ENCODE measurements around the gene FOXE3.
A peak's percentile ranks its signal among the peaks of the same experiment; 100 is the strongest.

Gene FOXE3

DNA sequence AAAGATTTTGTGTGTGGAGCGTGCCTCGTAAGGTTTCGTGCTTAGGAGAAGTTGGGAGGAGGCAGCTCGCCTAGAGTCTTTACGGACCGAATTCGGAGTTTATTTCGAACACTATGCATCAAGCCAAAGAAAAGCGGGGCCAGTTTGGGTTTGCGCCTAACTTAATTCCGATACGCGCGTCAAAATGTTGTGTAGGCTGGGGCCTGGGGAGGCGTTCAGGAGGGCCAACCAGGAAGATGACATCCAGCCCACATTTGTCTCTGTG is 28.1 kb downstream of the FOXE3 start:
- Histone ChIP-seq H3K27me3 (ENCODE audit: insufficient read depth, insufficient read length) (peaks cover 100% of the 10 kb centered on the region), H3K36me3 (ENCODE audit: insufficient read depth, insufficient read length, low read length) (no peaks in the 10 kb centered on the region), H3K4me1 (ENCODE audit: insufficient read depth, insufficient read length) (peaks cover 30% of the 10 kb centered on the region), H3K4me3 (ENCODE audit: insufficient read length, low read depth) (peak overlapping the region; percentile 33), H3K9ac (ENCODE audit: insufficient read length, low read depth) (peak overlapping the region; percentile 57), H3K9me3 (ENCODE audit: insufficient read depth, low read length) (peaks cover 1% of the 10 kb centered on the region; the same call in 1 of the 2 replicates)
- no peak for DNase-seq (ENCODE audit: low read depth, low spot score)
- TF ChIP-seq SUZ12 (IDR thresholded peaks at IDR 0.05; ENCODE audit: extremely low read depth, insufficient read depth, insufficient read length) (no peak), ZNF274 (IDR thresholded peaks at IDR 0.05; ENCODE audit: low read depth, low read length) (no peak), YY1 (IDR thresholded peaks at IDR 0.05; ENCODE audit: insufficient read depth, insufficient read length) (no peak)

DNA sequence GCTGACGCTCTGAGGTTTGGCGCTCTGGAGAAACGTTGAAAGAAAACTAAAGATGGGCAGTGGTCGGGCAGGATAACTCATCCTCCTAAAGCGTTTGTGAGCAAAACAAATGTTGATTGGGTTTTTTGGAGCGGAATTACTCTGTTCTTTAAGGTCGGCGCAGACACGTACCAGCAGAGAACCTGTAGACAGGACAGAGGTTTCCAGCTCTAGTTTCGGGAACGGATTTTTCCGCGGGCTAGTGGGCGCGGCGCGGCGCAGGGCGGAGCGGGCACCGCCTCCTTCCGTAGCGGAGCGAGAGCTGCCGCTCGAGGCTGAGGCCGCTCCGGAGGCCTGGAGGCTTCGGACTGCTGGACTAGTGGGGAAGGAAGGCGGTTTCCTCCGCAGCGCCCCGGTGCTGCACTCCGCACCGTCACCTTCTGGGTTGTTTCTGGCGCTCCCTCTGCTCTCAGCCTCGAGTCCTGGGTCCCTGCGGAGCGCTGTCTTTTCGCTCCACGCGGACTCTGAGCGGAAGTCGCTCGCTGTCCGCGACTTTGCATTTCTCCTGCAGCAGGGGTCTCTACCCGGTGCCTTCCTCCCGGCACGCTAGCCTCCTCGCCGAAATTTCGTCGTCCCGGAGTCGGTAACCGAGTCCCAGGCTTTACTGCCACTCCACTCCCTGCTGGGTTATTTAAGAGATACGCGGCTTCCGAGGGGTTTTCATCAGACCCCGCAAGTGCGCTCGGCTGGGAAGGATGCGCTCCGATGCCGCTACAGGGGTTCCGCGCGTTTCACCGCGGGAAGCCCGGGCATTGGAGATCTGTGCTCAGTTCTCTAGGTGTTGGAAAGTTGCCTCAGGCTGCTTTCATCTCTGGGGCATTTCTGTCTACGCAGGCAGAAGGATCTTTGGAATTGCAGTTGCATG is 28.7 kb downstream of the FOXE3 start:
- Histone ChIP-seq H3K36me3 (ENCODE audit: insufficient read depth, insufficient read length, low read length) (no peaks in the 10 kb centered on the region), H3K27me3 (ENCODE audit: insufficient read depth, insufficient read length) (peaks cover 100% of the 10 kb centered on the region), H3K9me3 (ENCODE audit: insufficient read depth, low read length) (peaks cover 6% of the 10 kb centered on the region; the same call in 1 of the 2 replicates), H3K4me1 (ENCODE audit: insufficient read depth, insufficient read length) (peaks cover 26% of the 10 kb centered on the region), H3K9ac (ENCODE audit: insufficient read length, low read depth) (peak overlapping the region; percentile 57), H3K4me3 (ENCODE audit: insufficient read length, low read depth) (peak overlapping the region; percentile 33)
- TF ChIP-seq ZNF274 (IDR thresholded peaks at IDR 0.05; ENCODE audit: low read depth, low read length) (no peak), SUZ12 (IDR thresholded peaks at IDR 0.05; ENCODE audit: extremely low read depth, insufficient read depth, insufficient read length) (peak; percentile 97)
- no peak for DNase-seq (ENCODE audit: low read depth, low spot score)

DNA sequence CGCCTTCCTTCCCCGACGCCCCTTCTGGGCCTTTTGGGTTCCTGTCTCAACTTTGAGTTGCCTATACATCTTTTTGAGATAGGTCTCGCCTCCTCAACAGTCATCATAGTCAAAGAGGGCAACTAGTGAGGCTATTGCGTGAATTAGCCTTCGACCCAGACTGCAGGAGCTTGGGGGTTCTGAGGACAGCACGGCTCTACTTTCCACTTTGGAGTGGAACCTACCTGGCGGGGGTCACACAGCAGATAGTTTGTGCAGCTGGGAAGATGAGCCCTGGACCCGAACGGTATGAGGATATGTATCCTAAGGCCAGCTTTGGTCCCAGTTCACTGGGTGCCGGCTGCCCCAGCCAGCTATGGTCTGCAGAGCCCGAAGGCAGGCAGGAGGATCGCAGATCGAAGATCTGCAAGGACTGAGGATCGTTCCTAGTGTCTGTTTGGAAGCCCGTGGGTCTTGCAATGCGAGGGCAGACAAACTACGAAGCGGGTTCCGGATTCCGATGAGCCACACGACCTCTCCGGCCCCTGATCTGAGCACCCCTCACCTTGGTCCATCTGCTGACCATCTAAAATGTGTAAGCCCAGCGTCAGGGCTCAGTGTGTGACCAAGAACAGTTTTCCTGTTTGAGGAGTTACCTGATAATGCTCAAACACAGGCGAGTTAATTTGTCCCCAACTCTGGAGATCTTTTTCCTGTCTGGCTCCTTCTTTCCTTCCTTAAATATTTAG is 29.9 kb downstream of the FOXE3 start:
- DNase-seq (ENCODE audit: low read depth, low spot score) = no peak
- peak overlapping the region; percentile 39 for H3K9ac ChIP-seq (ENCODE audit: insufficient read length, low read depth)
- H3K36me3 ChIP-seq (ENCODE audit: insufficient read depth, insufficient read length, low read length) = no peaks in the 10 kb centered on the region
- peaks cover 12% of the 10 kb centered on the region; the same call in 1 of the 2 replicates for H3K9me3 ChIP-seq (ENCODE audit: insufficient read depth, low read length)
- H3K27me3 ChIP-seq (ENCODE audit: insufficient read depth, insufficient read length) = peaks cover 98% of the 10 kb centered on the region
- peaks cover 26% of the 10 kb centered on the region for H3K4me1 ChIP-seq (ENCODE audit: insufficient read depth, insufficient read length)
- H3K4me3 ChIP-seq (ENCODE audit: insufficient read length, low read depth) = no peak overlapping the region
- no peak for TF ChIP-seq ZNF274 (IDR thresholded peaks at IDR 0.05; ENCODE audit: low read depth, low read length)
- no peak for TF ChIP-seq YY1 (IDR thresholded peaks at IDR 0.05; ENCODE audit: insufficient read depth, insufficient read length)
- no peak for TF ChIP-seq SUZ12 (IDR thresholded peaks at IDR 0.05; ENCODE audit: extremely low read depth, insufficient read depth, insufficient read length)

DNA sequence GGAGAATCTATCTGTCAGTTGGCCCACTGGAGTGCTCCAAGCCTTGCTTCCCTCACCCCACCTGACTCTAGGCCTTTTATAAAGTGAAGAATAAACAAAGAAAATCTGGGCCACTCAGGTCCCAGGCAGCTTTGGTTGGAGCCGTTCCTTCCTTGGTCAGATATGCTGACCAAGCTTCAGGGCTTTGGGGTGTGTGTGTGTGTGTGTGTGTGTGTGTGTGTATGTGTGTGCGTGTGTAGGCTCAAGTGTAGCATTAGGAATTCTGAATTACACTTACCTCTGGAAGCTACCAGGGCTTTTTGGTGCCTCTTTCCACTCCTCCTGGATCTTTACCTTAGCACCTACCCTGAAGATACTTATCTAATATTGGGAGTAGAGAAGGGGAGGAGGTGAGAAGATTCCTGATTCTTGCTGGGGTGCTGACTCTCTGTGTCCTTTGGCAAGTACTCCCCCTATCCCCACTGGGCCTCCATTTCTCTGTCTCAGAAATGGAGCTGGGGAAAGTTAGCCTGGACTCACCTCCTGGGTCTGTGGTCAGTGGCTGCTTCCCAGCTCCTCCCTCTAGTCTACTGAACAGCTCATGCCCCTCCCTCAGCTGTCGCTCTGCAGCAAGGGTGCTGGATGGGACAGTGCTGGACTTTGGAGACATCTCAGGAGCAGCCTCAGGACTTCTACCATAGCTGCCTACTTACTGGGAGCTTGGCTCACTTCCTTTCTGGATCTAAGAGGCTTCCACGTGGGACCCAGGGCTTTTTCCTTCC is 32.6 kb downstream of the FOXE3 start:
- Histone ChIP-seq H3K4me3 (ENCODE audit: insufficient read length, low read depth) (no peak overlapping the region), H3K4me1 (ENCODE audit: insufficient read depth, insufficient read length) (peaks cover 26% of the 10 kb centered on the region), H3K9me3 (ENCODE audit: insufficient read depth, low read length) (peaks cover 12% of the 10 kb centered on the region; the same call in 1 of the 2 replicates), H3K27me3 (ENCODE audit: insufficient read depth, insufficient read length) (peaks cover 75% of the 10 kb centered on the region), H3K9ac (ENCODE audit: insufficient read length, low read depth) (no peak overlapping the region), H3K36me3 (ENCODE audit: insufficient read depth, insufficient read length, low read length) (no peaks in the 10 kb centered on the region)
- TF ChIP-seq SUZ12 (IDR thresholded peaks at IDR 0.05; ENCODE audit: extremely low read depth, insufficient read depth, insufficient read length) (no peak), ZNF274 (IDR thresholded peaks at IDR 0.05; ENCODE audit: low read depth, low read length) (no peak), YY1 (IDR thresholded peaks at IDR 0.05; ENCODE audit: insufficient read depth, insufficient read length) (no peak)
- no peak for DNase-seq (ENCODE audit: low read depth, low spot score)

GRCh38 chr1:47449822-47450552 is 33.9 kb downstream of the FOXE3 start:
- TF ChIP-seq ZNF274 (IDR thresholded peaks at IDR 0.05; ENCODE audit: low read depth, low read length) (no peak), YY1 (IDR thresholded peaks at IDR 0.05; ENCODE audit: insufficient read depth, insufficient read length) (no peak), SUZ12 (IDR thresholded peaks at IDR 0.05; ENCODE audit: extremely low read depth, insufficient read depth, insufficient read length) (no peak)
- no peak for DNase-seq (ENCODE audit: low read depth, low spot score)
- Histone ChIP-seq H3K9me3 (ENCODE audit: insufficient read depth, low read length) (peaks cover 12% of the 10 kb centered on the region; the same call in 1 of the 2 replicates), H3K9ac (ENCODE audit: insufficient read length, low read depth) (no peak overlapping the region), H3K36me3 (ENCODE audit: insufficient read depth, insufficient read length, low read length) (no peaks in the 10 kb centered on the region), H3K4me1 (ENCODE audit: insufficient read depth, insufficient read length) (peaks cover 19% of the 10 kb centered on the region), H3K27me3 (ENCODE audit: insufficient read depth, insufficient read length) (peaks cover 61% of the 10 kb centered on the region), H3K4me3 (ENCODE audit: insufficient read length, low read depth) (no peak overlapping the region)

DNA sequence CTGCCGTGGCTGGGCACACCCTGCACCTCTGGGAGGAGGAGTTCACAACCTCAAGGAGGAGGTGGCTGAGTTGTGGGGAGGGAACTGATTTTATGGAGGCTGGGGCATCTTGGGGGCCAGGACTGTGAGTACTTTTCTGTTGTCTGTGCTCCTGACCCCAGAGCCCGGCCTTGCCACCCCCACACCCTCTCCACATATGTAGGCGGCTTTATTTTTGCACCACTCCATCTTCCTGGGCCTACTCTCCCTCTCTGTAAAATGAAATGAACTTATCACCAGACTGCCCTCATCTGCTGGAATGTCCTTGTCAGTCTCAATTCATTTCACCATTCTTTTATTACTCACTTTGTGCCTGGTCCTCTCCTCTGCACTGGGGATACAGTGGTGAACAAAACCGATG is 34.5 kb downstream of the FOXE3 start:
- H3K36me3 ChIP-seq (ENCODE audit: insufficient read depth, insufficient read length, low read length) = no peaks in the 10 kb centered on the region
- DNase-seq (ENCODE audit: low read depth, low spot score) = no peak
- peaks cover 55% of the 10 kb centered on the region for H3K27me3 ChIP-seq (ENCODE audit: insufficient read depth, insufficient read length)
- H3K9me3 ChIP-seq (ENCODE audit: insufficient read depth, low read length) = peaks cover 12% of the 10 kb centered on the region; the same call in 1 of the 2 replicates
- H3K9ac ChIP-seq (ENCODE audit: insufficient read length, low read depth) = no peak overlapping the region
- no peak overlapping the region for H3K4me3 ChIP-seq (ENCODE audit: insufficient read length, low read depth)
- TF ChIP-seq YY1 (IDR thresholded peaks at IDR 0.05; ENCODE audit: insufficient read depth, insufficient read length) = no peak
- no peak for TF ChIP-seq SUZ12 (IDR thresholded peaks at IDR 0.05; ENCODE audit: extremely low read depth, insufficient read depth, insufficient read length)
- no peak for TF ChIP-seq ZNF274 (IDR thresholded peaks at IDR 0.05; ENCODE audit: low read depth, low read length)
- H3K4me1 ChIP-seq (ENCODE audit: insufficient read depth, insufficient read length) = peaks cover 13% of the 10 kb centered on the region
